GM21360 (cell line): ENCODE data around the gene OSBPL8.
"Not testable (repeated sequence)": the region's sequence is repeated elsewhere in the genome, so short reads cannot be mapped to it uniquely, and the experiment has no call there.

Experiments used
- ATAC-seq: cut with Tn5 transposase; IDR thresholded peaks from one replicate; pipeline ENCODE4 v1.9.1; 2021; ENCODE audit warnings: mild to moderate bottlenecking, moderate library complexity; ENCODE audit not compliant: unreplicated experiment

OSBPL8 gene

DNA sequence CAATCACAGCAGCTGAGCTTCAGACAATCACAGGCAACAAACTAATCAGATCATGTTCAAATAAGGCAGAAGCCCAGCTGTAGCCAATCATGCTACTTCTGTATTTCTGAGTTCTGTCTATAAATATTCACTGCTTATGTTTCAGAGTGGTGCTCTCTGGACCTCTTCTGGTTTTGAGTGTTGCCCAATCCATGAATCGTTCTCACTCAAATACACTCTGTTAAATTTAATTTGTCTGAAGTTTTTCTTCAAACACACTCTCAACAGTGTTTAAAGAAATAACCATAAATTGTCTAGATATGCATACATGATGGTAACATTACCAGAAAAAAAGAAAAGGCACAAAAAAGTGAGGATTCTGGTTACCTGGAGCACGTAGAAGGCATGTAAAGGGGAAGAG is 133.4 kb downstream of the OSBPL8 start:
- ATAC-seq, result no peak

DNA sequence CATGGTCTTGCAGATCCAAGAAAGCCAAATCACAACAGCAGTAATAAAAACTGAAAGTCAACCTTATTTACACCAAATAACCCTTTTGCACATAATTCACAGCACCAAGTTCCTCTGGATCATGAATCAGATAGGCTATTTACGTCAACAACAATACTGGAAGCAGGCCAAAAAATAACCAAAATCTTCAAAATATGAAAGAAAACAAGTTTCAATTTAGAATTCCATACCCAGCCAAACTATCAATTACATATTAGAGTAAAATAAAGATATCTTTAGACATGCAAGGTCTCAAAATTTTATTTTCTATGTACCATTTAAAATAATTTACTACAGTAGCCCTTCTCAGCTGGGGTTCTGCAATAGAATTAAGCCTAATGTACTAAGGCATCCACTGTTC is 134.6 kb downstream of the OSBPL8 start:
- no peak for ATAC-seq

DNA sequence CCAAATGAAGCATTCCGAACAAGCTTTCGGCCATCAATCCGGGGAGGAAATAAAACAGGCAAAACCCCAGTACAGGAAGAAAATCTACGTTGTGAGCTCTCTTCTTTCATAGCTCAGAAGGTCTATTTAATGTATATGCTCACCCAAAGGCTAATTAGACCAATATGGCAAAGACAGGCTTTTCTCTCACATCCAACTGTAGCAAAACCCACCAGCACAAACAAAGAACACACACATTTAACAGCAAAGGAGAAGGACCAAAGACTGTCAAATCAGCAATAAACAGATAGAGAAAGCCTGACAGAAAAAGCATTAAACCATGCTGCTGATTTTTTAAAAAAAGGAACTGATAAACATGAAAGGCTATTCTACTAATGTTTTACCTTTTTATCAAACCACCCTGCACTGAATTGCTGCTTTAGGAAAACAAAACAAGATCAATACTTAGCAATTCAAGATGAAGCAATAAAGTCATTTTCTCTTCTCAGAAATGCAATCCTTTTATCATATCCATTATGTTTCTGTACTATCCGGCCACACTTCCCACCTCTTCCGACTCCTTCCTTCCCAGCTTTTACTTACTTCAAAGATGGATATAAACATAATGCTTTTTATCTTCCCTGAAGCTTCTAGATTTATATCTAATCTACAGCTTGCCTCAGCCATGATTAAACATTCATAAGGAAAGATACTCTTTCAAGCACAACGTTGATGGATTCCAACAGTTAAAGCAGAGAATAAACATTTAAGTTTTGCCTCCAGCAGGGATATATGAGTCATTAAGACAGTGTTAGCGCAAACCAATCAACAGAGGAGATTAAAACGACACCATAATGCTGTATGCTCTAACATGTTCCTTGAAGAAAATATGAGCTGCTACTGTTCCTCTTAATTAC is 136.8 kb downstream of the OSBPL8 start:
- ATAC-seq, result no peak

DNA sequence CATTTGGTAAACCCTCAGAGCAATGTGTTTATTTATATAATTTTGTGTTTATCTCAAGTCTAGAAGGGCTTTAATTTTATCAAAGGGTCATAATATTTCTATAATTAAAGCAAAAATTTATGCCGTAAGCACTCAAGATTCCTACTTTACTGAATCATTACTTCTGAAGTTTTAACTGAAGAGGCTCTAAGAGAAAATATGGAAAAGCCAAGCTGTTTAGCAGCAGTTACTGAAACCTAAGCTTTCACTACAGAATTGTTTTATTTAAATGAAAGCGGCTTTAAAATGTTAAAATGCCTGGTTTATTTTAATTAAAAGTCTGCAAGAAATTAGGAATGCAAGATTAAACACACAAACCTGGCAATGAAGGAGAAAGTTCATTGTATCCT is 137.4 kb downstream of the OSBPL8 start:
- ATAC-seq, result no peak

DNA sequence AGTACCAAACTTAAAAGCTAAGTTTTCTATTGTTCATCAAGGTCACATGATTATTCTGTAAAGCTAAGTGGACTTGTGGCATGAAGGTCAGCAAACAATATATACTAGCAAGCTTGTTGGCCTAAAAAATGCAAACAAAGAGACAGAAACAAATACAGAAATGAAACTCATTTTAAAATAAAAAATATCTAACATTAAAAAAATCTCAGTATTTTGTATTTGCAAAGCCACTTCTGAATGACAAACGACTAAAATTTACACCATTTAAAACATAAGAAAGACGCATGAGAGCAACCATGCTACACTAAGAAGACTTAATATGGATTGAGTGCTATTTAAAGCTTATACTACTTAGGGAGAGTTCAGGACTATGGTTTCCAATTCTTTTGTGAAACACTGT is 138.5 kb downstream of the OSBPL8 start:
- ATAC-seq, result no peak

DNA sequence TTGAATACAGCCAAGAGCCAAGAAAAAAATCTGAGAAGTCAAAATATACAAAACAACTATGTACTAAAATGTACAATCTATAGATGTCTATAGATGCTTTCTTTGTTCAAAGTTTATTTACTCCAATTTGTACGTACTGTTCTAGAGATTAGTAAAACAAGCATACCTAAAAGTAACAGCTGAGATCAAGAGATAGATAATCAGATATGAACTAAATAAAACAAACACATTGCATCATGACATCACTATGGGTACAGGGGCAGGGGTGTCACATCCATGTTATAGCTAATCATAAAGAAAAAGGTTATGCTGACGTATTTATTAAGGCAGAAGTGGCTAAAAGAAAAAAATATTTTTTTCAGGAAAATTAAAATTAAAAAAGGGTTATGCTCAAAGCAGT is 139.3 kb downstream of the OSBPL8 start:
- ATAC-seq, result no peak

DNA sequence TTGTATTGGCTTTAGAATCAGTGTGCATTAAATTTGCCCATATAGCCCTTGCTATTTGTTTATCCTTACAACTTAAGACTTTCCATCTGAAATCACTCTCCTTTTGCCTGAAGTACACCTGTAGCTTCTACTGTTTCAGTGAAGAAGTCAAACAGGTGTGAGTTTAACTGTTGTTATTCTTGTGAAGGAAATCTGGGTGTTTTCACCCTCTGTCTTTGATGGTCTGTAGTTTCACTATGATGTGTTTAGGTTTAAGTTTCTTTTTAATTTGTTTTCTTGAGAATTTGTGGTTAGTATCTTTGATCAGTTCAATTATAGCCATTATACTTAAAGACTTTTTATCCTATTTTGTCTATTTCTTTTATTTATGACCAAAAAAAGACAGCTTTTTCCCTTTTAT is 142.5 kb downstream of the OSBPL8 start:
- ATAC-seq, result no peak

DNA sequence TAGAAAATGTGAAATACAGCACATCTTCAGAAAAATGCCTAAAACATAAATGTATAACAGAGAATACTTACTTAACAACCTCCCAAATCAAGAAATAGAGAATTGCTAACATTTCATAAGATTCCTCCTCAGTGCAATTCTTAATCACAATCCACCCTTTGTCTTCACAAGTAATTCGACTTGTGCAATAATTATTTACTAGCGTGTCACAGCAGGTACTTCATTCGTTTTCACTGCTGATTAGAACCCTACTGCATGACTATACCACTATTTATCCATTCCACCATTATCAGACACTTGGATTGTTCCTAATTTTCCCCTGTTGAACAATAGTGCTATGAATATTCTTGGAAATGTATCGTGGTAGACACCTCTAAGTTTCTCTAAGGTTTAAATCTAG is 146.4 kb downstream of the OSBPL8 start:
- no peak for ATAC-seq

DNA sequence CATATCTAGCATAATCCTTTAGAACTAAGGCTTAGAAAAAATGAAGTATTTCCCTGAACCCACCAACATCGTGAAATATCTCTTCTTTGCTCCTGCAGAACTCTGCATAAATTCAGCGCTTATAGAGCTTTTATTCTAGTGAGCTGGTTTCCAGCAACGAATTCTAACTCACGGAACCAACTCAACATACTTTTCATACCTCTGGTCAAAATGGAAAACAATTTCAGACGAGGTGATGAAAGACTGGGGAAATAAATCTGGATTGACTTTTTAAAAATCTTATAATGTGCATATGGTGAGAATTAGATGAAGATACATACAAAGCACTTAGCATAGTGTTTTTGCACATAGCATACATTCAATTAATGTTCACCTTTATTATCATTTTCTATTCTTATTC is 148.8 kb downstream of the OSBPL8 start:
- no peak for ATAC-seq

DNA sequence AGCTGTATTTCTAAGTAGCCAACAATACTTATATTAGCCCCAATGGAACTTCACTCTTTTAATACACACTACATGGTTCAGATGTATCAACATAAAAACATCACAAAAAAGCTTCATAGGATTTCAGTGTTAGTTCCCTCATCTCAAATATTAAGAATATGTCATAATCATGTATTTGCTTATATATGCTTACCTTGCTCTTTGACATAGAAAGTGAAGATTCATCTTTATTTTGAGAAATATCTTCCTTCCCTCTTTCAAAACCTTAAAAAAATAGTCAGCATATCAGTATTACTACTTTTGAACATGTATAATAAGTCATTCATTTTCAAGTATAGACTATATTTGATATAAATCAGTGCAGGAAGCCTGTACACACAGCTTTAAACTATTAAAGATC is 149.2 kb downstream of the OSBPL8 start:
- ATAC-seq, result no peak

DNA sequence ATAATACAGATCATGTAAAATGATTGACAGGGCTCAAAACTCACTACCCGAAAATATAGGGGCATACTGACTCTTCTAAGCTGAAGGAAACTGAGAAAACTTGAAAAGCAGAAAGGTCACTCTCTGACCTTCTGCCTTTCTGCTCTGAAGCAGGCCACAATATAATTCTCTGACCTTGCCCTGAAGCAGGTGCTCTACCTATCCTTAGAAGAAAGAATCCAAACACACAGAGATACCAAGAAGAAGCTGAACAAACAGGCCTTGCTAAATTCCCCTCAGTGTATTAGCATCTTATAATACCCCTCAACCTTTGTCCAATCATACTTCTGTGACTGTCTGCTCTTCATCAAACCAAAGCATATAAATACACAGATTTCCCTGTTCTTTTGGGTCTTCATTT is 150.5 kb downstream of the OSBPL8 start:
- ATAC-seq, result no peak

DNA sequence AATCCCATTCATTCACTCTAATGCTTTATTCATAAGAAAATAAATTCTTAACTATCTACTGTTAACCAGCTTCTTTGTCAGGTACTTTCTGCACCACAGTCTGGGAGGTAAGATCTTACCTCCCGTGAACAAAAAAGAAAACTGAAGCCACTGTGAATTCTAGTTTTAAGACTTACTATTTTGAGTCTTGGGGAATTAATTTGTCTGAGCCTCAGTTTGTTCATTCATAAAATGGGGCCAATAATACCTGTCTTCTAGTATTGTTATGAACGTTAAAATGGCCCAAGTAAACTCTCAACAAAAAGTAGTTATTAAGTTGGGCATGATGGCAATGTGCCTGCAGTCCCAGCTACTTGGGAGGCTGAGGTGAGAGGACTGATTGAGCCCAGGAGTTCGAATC is 151.9 kb downstream of the OSBPL8 start:
- no peak for ATAC-seq

DNA sequence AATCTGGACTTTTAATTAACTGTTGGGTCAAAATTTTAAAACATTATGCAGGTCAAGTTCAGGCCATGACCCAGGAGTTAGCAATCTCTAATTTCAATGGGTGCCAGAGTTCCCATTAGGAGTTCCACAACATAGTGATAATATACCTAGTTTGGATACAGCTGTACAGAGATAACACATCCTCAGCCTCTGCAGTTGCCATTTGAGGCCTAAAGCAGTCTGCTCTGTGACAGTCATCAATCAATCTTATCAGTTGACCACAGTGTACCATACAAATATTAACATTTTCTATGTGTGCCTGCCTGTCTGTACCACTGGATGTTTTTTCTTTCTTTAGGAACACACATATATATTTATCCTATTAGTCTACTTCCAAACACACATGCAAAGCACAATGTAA is 157.3 kb downstream of the OSBPL8 start:
- no peak for ATAC-seq

DNA sequence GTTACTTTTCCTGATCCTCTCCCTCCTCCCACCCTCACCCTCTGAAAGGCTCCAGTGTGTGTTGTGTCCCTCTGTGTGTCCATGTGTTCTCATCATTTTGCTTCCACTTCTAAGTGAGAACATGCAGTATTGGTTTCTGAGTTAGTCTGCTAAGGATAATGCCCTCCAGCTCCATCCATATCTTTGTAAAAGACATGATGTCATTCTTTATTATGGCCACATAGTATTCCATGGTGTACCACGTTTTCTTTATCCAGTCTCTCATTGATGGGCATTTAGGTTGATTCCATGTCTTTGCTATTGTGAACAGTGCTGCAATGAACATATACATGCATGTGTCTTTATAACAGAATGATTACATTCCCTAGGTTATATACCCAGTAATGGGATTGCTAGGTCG is 159.4 kb downstream of the OSBPL8 start:
- no peak for ATAC-seq

DNA sequence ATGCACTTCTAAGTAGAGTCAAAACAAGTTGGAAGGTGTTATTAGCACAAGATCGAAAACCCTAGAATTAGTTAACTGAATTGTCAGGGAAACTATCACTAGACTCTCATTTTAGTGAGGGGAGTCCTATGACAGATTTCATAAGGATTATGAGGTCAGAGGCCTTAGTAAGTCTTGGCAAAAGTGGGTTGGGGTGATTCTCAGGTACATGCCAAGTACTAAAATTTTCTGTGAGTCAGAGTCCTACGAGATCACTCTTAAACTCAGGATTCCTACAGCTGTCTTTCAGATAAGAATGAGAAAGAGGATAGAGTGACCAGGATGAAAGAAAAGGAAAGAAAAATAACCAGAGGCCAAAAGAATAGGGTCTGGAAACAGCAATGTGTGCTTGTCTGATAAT is 160.5 kb downstream of the OSBPL8 start:
- ATAC-seq, result no peak

DNA sequence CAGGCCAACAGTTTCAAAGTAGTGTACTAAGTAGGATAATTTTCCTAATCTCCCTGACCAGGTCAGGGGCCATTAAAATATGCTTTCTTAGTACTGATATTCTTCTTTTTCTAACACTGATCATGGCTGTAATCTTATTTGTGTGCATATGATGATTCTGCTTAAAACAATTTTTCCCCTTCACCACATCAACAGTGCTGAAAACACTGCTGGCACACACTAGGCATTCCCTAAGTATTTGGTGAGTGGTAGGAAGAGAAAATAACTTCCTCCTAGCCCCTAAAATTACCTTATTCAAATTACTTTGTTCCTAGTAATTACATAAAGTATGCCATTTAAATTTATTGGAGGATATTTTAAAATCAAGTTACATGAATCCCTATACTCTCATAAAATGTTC is 161.5 kb downstream of the OSBPL8 start:
- ATAC-seq, result no peak

DNA sequence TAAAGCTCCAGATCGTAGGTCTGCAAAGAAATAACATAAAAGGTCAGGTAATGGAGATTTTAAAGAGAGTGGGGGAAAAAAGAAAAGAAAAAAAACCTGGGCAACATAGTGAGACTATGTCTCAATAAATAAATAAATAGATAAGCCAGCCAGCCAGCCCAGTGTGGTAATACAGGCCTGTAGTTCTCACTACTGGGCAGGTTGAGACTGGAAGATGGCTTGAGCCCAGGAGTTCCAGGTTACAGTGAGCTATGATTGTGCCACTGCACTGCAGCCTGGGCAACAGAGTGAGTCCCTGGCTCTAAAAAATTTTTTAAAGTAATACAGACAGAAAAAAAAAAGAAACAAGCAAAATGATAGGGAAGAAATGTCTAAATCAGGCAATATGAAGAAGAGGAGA is 168.1 kb downstream of the OSBPL8 start:
- ATAC-seq, result no peak

DNA sequence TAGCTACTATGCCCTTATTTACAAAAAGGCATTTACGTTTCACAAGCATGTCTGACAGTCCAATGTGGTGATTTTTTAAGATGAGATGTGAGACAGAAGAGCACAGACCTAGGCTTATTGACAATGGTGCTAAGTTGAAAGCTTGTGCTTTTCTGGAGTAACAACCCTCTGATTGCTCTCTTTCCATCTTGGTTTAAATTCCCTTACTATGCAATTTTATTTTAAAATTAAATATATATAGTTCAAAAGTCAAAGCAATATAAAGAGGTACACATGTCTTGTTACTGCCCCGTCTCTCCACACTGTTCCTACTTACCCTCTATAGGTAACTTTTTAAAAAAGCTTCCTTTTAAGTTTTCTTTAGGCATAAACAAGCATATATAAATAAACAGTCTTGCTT is 172.0 kb downstream of the OSBPL8 start:
- no peak for ATAC-seq

DNA sequence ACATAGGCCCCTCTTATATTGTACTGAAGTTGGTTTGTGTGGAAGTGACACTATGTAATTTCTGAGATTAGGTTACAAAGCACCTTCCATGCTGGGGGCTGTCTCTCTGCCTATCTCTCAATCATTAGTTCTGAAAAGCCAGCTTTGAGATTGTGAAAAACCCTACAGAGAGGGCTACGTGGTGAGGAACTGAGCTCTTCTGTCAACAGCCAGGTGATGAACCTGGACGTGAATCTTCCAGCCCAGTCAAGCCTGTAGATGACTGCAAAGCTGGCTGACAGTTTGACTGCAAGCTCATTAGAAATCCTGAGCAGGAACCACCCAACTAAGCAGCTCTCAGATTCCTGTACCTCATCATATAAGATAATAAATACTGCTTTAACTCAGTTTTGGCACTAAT is 175.0 kb downstream of the OSBPL8 start:
- ATAC-seq, result no peak

DNA sequence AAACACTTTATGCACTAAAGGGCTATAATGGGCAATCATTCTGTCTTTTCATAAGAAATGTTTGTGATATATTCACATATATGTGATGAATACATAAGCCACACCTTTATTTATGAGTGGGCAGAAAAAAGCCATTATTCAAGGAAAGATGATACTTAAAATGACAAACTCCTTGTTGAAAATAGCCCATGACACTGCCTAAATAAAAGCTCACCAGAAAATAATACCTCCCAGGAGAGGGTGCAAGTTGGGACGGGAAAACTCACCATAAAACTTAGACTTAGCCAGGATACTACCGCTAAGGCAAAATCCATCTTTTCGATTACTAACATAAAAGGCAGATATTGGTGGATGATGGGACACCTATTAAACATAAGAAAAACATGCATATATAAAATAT is 175.6 kb downstream of the OSBPL8 start:
- no peak for ATAC-seq

DNA sequence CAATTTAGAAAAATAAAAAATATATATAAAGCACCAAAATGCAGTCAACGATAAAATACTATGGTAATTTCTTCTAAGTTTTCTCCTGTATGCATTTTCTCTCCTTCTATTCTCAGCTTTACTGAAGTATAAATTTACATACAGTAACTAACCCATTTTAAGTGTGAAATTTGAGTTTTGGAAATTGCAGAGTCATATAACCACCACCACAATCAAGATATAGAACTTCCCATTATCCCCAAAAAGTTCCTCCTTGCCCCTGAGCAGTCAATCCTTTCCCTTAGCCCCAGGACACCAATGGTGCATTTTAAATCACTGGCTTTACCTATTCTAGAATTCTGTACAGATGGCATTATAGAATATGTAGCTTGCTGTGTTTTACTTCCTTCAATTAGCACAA is 180.3 kb downstream of the OSBPL8 start:
- ATAC-seq, result no peak

DNA sequence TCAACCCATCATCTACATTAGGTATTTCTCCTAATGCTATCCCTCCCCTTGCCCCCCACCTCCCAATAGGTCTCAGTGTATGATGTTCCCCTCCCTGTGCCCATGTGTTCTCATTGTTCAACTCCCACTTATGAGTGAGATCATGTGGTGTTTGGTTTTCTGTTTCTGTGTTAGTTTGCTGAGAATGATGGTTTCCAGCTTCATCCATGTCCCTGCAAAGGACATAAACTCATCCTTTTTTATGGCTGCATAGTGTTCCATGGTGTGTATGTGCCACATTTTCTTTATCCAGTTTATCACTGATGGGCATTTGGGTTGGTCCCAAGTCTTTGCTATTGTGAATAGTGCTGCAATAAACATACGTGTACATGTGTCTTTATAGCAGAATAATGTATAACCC is 182.7 kb downstream of the OSBPL8 start:
- ATAC-seq, result not testable (repeated sequence)

DNA sequence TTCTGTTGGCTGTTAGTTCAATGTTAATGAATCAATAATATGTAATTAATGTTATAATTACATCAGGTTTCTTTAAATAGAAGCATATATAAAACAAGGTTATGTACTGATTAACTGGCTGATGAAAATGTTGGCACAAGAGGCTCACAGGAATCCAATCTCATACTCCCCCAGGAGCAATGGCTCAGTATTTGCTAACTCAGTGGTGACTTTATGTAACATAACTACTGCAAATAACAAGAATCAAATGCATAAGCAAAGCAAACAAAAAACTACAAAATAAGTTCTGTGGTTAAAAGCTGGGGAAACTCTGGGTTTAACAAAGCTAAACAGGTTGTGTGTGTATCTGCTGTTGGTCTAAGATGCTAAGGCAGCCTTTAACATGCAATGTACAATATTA is 183.6 kb downstream of the OSBPL8 start:
- no peak for ATAC-seq
